Measurements from ENCODE around the gene PTPRM. TPM values are rescaled to one million over a fixed set of nuclear protein-coding genes. Genes with fewer than 3 reads are reported as not detected.
"Not testable (repeated sequence)": the region's sequence is repeated elsewhere in the genome, so short reads cannot be mapped to it uniquely, and the experiment has no call there.

The PTPRM gene
- total and polyA plus RNA-seq, 5 donors from 2014 or later: 1.1 to 4.6 (median 3.6) TPM

- Mint-ChIP-seq H3K27ac (no peak overlapping the region), H3K4me1 (peaks cover 0 to 11% (median 0%) of the 10 kb centered on the region in 4 donors), H3K9me3 (peaks cover 0 to 3% (median 0%) of the 10 kb centered on the region in 7 donors), H3K27me3 (no peaks in the 10 kb centered on the region), H3K4me3 (no peak overlapping the region), H3K36me3 (no peaks in the 10 kb centered on the region)
- Histone ChIP-seq H3K9me3 (ENCODE audit: control insufficient read depth in 2 of 2, low read length in 2 of 2) (no peaks in the 10 kb centered on the region), H3K27me3 (ENCODE audit: control insufficient read depth, insufficient read depth, low read length) (no peaks in the 10 kb centered on the region), H3K4me3 (ENCODE audit: low read depth, low read length) (no peak overlapping the region), H3K36me3 (ENCODE audit: control insufficient read depth, insufficient read depth, low read length) (no peaks in the 10 kb centered on the region), H3K4me1 (ENCODE audit: control insufficient read depth, insufficient read depth, low read length, poor library complexity, severe bottlenecking) (no peaks in the 10 kb centered on the region), H3K27ac (ENCODE audit: insufficient read depth, low read length, poor library complexity, severe bottlenecking) (no peak overlapping the region)
- DNase-seq (no peak), ATAC-seq (ENCODE audit: low read depth in 2 of 2) (no peak)
These were observed 482.0 kb downstream of the PTPRM start for GRCh38 chr18:8049147-8049546.

DNA sequence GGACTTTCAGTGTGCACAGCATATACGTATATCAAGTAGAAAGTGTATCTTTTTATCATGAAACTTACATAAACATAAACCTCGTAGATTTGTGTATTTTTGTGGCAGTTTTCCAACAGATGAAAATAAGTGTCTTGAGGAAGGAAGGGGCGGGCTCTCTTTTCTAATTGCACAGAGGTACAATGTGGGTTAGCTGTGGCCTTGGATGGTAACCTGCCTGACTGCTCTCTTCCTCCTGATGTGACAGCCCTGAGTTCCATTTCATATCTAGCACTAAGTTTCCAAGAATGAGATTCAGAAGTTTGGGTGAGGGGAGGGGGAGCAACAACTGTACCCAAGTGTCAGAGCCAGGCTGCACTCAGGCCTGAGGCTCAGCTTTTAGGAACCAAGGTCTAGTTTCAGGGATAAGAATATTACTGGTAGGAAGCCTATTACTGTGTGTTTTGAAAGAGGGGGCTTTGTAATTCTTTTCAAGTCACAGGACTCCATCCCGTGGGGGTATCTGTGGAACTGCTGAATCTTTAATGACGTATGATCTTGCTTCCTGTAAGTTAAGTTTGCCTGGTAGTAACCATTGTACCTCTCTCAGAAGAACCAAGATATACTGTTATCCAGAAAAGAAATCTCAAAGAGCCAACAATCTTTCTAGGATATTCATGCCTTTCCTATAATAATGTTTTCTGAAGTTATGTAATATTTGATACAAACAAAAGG lies 483.7 kb downstream of the PTPRM start:
- Mint-ChIP-seq H3K27me3 (no peaks in the 10 kb centered on the region), H3K4me3 (no peak overlapping the region), H3K9me3 (peaks cover 0 to 4% (median 0%) of the 10 kb centered on the region in 7 donors), H3K36me3 (no peaks in the 10 kb centered on the region), H3K4me1 (peaks cover 0 to 11% (median 0%) of the 10 kb centered on the region in 4 donors), H3K27ac (peak overlapping the region in 1 of 3 donors; percentile 67)
- Histone ChIP-seq H3K36me3 (ENCODE audit: control insufficient read depth, insufficient read depth, low read length) (no peaks in the 10 kb centered on the region), H3K4me1 (ENCODE audit: control insufficient read depth, insufficient read depth, low read length, poor library complexity, severe bottlenecking) (no peaks in the 10 kb centered on the region), H3K27me3 (ENCODE audit: control insufficient read depth, insufficient read depth, low read length) (no peaks in the 10 kb centered on the region), H3K4me3 (ENCODE audit: low read depth, low read length) (no peak overlapping the region), H3K27ac (ENCODE audit: insufficient read depth, low read length, poor library complexity, severe bottlenecking) (no peak overlapping the region), H3K9me3 (ENCODE audit: control insufficient read depth in 2 of 2, low read length in 2 of 2) (no peaks in the 10 kb centered on the region)
- no peak for ATAC-seq (ENCODE audit: low read depth in 2 of 2)
- DNase-seq: no peak

DNA sequence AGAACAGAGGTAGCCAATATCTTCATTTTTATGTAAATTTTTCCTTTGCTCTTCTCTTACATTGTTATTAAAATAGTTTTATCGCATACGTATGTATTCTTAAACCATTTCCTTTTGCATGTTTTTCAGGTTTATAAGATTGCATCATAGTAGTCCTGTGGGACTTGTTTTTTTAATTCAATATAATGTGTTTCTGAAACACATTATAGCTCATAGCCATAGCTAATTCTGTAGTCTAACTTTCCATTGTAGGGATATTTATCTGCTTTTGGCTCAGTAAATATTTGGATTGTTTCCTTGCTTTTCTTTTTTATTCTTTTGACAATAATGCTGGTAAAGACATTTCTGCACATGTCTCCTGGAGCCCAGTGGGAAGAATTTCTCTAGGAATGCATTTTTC lies 484.3 kb downstream of the PTPRM start:
- ATAC-seq (ENCODE audit: low read depth in 2 of 2): no peak
- Mint-ChIP-seq H3K4me1 (peaks cover 0 to 11% (median 0%) of the 10 kb centered on the region in 4 donors), H3K27ac (no peak overlapping the region), H3K4me3 (no peak overlapping the region), H3K36me3 (no peaks in the 10 kb centered on the region), H3K9me3 (peaks cover 0 to 4% (median 0%) of the 10 kb centered on the region in 7 donors), H3K27me3 (no peaks in the 10 kb centered on the region)
- no peaks in the 10 kb centered on the region for H3K9me3 ChIP-seq (ENCODE audit: control insufficient read depth in 2 of 2, low read length in 2 of 2)
- no peaks in the 10 kb centered on the region for H3K4me1 ChIP-seq (ENCODE audit: control insufficient read depth, insufficient read depth, low read length, poor library complexity, severe bottlenecking)
- H3K36me3 ChIP-seq (ENCODE audit: control insufficient read depth, insufficient read depth, low read length): no peaks in the 10 kb centered on the region
- no peak overlapping the region for H3K27ac ChIP-seq (ENCODE audit: insufficient read depth, low read length, poor library complexity, severe bottlenecking)
- DNase-seq: no peak
- no peaks in the 10 kb centered on the region for H3K27me3 ChIP-seq (ENCODE audit: control insufficient read depth, insufficient read depth, low read length)
- H3K4me3 ChIP-seq (ENCODE audit: low read depth, low read length): no peak overlapping the region

DNA sequence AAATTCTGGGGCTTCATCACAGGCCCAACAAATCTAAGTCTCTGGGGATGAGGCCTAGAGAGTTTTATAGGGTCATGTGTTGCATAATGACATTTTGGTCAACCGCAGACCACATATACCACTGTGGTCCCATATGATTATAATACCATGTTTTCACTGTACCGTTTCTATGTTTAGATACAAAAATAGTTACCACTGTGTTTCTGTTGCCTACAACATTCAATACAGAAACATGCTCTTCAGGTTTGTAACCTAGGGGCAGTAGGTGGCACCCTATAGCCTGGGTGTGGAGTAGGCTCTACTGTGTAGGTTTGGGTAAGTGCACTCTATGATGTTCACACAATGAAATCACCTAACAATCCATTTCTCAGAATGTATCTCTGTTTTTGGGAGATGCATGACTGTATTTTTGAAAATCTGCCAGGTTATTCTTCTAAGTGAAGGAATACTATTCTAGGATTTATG lies 485.2 kb downstream of the PTPRM start:
- DNase-seq (peak in 1 of 3 donors; percentile 11), ATAC-seq (ENCODE audit: low read depth in 2 of 2) (no peak)
- Histone ChIP-seq H3K27me3 (ENCODE audit: control insufficient read depth, insufficient read depth, low read length) (no peaks in the 10 kb centered on the region), H3K9me3 (ENCODE audit: control insufficient read depth in 2 of 2, low read length in 2 of 2) (no peaks in the 10 kb centered on the region), H3K4me3 (ENCODE audit: low read depth, low read length) (no peak overlapping the region), H3K27ac (ENCODE audit: insufficient read depth, low read length, poor library complexity, severe bottlenecking) (no peak overlapping the region), H3K36me3 (ENCODE audit: control insufficient read depth, insufficient read depth, low read length) (no peaks in the 10 kb centered on the region), H3K4me1 (ENCODE audit: control insufficient read depth, insufficient read depth, low read length, poor library complexity, severe bottlenecking) (no peaks in the 10 kb centered on the region)
- H3K4me3 Mint-ChIP-seq: no peak overlapping the region
- H3K27me3 Mint-ChIP-seq: no peaks in the 10 kb centered on the region
- peaks cover 0 to 11% (median 0%) of the 10 kb centered on the region in 4 donors for H3K4me1 Mint-ChIP-seq
- H3K27ac Mint-ChIP-seq: no peak overlapping the region
- no peaks in the 10 kb centered on the region for H3K36me3 Mint-ChIP-seq
- peaks cover 0 to 4% (median 0%) of the 10 kb centered on the region in 7 donors for H3K9me3 Mint-ChIP-seq

DNA sequence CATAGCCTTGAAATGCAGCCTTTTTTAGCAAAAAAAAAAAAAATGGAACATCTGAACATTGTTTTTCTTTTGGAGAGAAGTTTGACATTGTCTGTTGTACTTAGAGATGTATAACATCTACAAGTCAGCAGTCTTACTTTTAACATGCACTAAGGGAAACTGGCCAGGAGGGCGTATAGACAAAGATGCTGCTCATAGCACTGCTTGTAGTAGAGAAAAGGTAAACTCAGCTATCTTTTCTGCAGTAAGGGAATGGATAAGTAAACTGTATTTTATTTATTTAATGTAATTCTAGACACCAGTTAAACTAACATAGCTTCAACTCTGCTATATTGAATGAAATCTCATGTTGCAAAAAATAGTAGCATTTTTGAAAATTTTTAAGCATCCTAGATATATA lies 489.6 kb downstream of the PTPRM start:
- no peak overlapping the region for H3K4me3 Mint-ChIP-seq
- Histone ChIP-seq H3K27me3 (ENCODE audit: control insufficient read depth, insufficient read depth, low read length) (no peaks in the 10 kb centered on the region), H3K36me3 (ENCODE audit: control insufficient read depth, insufficient read depth, low read length) (no peaks in the 10 kb centered on the region), H3K4me1 (ENCODE audit: control insufficient read depth, insufficient read depth, low read length, poor library complexity, severe bottlenecking) (no peaks in the 10 kb centered on the region), H3K9me3 (ENCODE audit: control insufficient read depth in 2 of 2, low read length in 2 of 2) (no peaks in the 10 kb centered on the region), H3K4me3 (ENCODE audit: low read depth, low read length) (no peak overlapping the region), H3K27ac (ENCODE audit: insufficient read depth, low read length, poor library complexity, severe bottlenecking) (no peak overlapping the region)
- DNase-seq (no peak), ATAC-seq (ENCODE audit: low read depth in 2 of 2) (no peak)
- no peaks in the 10 kb centered on the region for H3K27me3 Mint-ChIP-seq
- H3K9me3 Mint-ChIP-seq: peaks cover 0 to 2% (median 0%) of the 10 kb centered on the region in 7 donors
- no peak overlapping the region for H3K27ac Mint-ChIP-seq
- no peaks in the 10 kb centered on the region for H3K36me3 Mint-ChIP-seq
- peaks cover 0 to 1% (median 0%) of the 10 kb centered on the region in 4 donors for H3K4me1 Mint-ChIP-seq

GRCh38 chr18:8063152-8063551 lies 496.0 kb downstream of the PTPRM start:
- H3K9me3 ChIP-seq (ENCODE audit: control insufficient read depth in 2 of 2, low read length in 2 of 2); H3K27ac Mint-ChIP-seq; H3K27me3 Mint-ChIP-seq; H3K27ac ChIP-seq (ENCODE audit: insufficient read depth, low read length, poor library complexity, severe bottlenecking); H3K27me3 ChIP-seq (ENCODE audit: control insufficient read depth, insufficient read depth, low read length); H3K36me3 ChIP-seq (ENCODE audit: control insufficient read depth, insufficient read depth, low read length); ATAC-seq (ENCODE audit: low read depth in 2 of 2); DNase-seq; H3K4me1 ChIP-seq (ENCODE audit: control insufficient read depth, insufficient read depth, low read length, poor library complexity, severe bottlenecking); H3K4me3 ChIP-seq (ENCODE audit: low read depth, low read length); H3K4me1 Mint-ChIP-seq; H3K9me3 Mint-ChIP-seq; H3K36me3 Mint-ChIP-seq: not testable (repeated sequence)
- peak overlapping the region in 1 of 4 donors; percentile 29 for H3K4me3 Mint-ChIP-seq

- Histone ChIP-seq H3K4me3 (ENCODE audit: low read depth, low read length) (no peak overlapping the region), H3K27me3 (ENCODE audit: control insufficient read depth, insufficient read depth, low read length) (no peaks in the 10 kb centered on the region), H3K9me3 (ENCODE audit: control insufficient read depth in 2 of 2, low read length in 2 of 2) (no peaks in the 10 kb centered on the region), H3K27ac (ENCODE audit: insufficient read depth, low read length, poor library complexity, severe bottlenecking) (no peak overlapping the region), H3K36me3 (ENCODE audit: control insufficient read depth, insufficient read depth, low read length) (no peaks in the 10 kb centered on the region), H3K4me1 (ENCODE audit: control insufficient read depth, insufficient read depth, low read length, poor library complexity, severe bottlenecking) (no peaks in the 10 kb centered on the region)
- no peaks in the 10 kb centered on the region for H3K4me1 Mint-ChIP-seq
- H3K4me3 Mint-ChIP-seq: no peak overlapping the region
- DNase-seq (no peak), ATAC-seq (ENCODE audit: low read depth in 2 of 2) (no peak)
- no peak overlapping the region for H3K27ac Mint-ChIP-seq
- H3K9me3 Mint-ChIP-seq: peaks cover 0 to 4% (median 0%) of the 10 kb centered on the region in 7 donors
- H3K27me3 Mint-ChIP-seq: no peaks in the 10 kb centered on the region
- no peaks in the 10 kb centered on the region for H3K36me3 Mint-ChIP-seq
These were observed 496.6 kb downstream of the PTPRM start for GRCh38 chr18:8063733-8064132.

- Histone ChIP-seq H3K27me3 (ENCODE audit: control insufficient read depth, insufficient read depth, low read length) (no peaks in the 10 kb centered on the region), H3K27ac (ENCODE audit: insufficient read depth, low read length, poor library complexity, severe bottlenecking) (no peak overlapping the region), H3K4me1 (ENCODE audit: control insufficient read depth, insufficient read depth, low read length, poor library complexity, severe bottlenecking) (no peaks in the 10 kb centered on the region), H3K9me3 (ENCODE audit: control insufficient read depth in 2 of 2, low read length in 2 of 2) (no peaks in the 10 kb centered on the region), H3K4me3 (ENCODE audit: low read depth, low read length) (no peak overlapping the region), H3K36me3 (ENCODE audit: control insufficient read depth, insufficient read depth, low read length) (no peaks in the 10 kb centered on the region)
- ATAC-seq (ENCODE audit: low read depth in 2 of 2): no peak
- peaks cover 0 to 4% (median 2%) of the 10 kb centered on the region in 7 donors for H3K9me3 Mint-ChIP-seq
- H3K27ac Mint-ChIP-seq: no peak overlapping the region
- no peaks in the 10 kb centered on the region for H3K36me3 Mint-ChIP-seq
- DNase-seq: no peak
- no peaks in the 10 kb centered on the region for H3K27me3 Mint-ChIP-seq
- no peaks in the 10 kb centered on the region for H3K4me1 Mint-ChIP-seq
- no peak overlapping the region for H3K4me3 Mint-ChIP-seq
These were observed 498.2 kb downstream of the PTPRM start for GRCh38 chr18:8065284-8065683.
